ENCODE data around the gene INCENP.

INCENP gene

GRCh38 chr11:62145261-62145871 is 21.6 kb downstream of the INCENP start:
- TF ChIP-seq CTCF (IDR thresholded peaks at IDR 0.05), result no peak

GRCh38 chr11:62146476-62147200 is 22.8 kb downstream of the INCENP start:
- TF ChIP-seq CTCF (IDR thresholded peaks at IDR 0.05), result no peak

- TF ChIP-seq CTCF (IDR thresholded peaks at IDR 0.05), result no peak
These were observed 23.7 kb downstream of the INCENP start for GRCh38 chr11:62147545-62147944.

- TF ChIP-seq CTCF (IDR thresholded peaks at IDR 0.05), result no peak
These were observed 24.6 kb downstream of the INCENP start for GRCh38 chr11:62148271-62148980.

GRCh38 chr11:62149986-62150886 is 26.4 kb downstream of the INCENP start:
- TF ChIP-seq CTCF (IDR thresholded peaks at IDR 0.05), result no peak

GRCh38 chr11:62150887-62151736 is 27.3 kb downstream of the INCENP start:
- no peak for TF ChIP-seq CTCF (IDR thresholded peaks at IDR 0.05)

Measured in LNCAP (cell line).